HG02981 (cell line): Measurements from ENCODE around the gene NAA40.

Experiments used
- ATAC-seq: cut with Tn5 transposase; IDR thresholded peaks from one replicate; pipeline ENCODE4 v1.9.1; 2021; ENCODE audit warnings: mild to moderate bottlenecking, moderate library complexity; ENCODE audit not compliant: unreplicated experiment

NAA40 gene

DNA sequence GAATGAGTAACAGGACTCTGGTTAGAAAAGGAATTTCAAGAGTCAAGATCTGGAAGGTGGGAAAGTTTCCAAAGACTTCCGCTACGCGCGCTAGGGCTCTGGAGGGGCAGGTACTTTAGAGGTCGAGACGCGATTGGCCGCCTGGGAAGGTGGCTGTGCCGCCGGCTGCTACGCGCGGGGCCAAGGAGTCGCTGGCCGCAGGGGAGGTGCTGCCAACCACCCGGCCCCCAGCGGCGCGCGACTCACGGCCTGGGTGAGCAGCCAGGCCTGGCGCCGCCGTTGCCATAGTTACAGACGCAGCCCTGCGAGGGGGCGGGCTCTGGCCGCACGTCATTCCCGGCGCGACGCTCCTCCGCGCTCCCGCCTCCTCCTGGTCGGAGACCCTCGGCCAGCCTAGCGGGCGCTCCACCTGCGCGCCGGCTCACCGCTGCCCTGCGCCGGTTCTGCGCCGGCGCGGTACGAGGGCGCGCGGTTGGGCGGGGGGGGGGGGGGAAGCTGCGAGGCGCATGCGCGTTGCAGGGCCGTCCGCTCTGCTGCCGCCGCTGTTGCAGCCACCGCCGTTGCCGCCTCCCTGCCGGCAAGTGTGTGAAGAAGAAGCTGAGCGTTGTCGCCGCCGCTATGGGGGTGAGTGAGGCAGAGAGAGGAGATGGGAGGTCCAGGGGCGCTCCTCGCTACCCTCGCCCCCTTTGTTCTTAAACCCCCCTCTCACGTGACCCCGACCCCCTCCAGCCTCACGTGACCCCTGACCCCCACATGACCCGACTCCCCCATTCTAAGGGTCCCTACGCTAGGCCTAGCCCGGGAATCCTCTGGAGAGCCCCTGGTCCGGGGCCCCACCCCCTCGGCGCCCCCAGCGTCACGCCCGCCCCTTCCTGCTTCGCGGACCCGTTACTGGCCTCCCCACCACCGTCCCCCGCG lies at the start of gene NAA40:
Gene NAA40 (plus strand): TSS at position 524 of the 918 bp plus-strand sequence. CDS start 95 bp downstream, at position 619.
- peak; percentile 89 for ATAC-seq

DNA sequence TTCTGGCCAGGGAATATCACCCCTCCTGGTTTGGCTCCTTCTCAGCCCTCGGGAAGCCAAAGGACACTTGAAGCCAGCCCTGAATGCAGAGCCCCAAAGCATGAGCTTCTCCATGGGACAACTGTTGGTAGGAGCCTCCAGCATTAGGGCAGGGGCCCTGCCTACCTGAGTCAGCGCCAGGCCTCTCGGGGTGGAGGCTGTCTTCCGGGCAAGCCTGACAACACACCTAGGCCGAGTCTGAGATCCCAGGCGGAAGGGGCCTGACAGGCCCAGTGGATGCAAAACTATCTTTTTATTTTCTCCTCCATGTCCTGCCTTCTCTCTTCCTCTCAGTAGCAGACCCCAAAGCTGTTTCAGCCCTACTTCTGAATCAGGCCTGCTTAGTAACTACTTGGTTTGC lies 49.5 kb upstream of the NAA40 start:
- no peak for ATAC-seq

DNA sequence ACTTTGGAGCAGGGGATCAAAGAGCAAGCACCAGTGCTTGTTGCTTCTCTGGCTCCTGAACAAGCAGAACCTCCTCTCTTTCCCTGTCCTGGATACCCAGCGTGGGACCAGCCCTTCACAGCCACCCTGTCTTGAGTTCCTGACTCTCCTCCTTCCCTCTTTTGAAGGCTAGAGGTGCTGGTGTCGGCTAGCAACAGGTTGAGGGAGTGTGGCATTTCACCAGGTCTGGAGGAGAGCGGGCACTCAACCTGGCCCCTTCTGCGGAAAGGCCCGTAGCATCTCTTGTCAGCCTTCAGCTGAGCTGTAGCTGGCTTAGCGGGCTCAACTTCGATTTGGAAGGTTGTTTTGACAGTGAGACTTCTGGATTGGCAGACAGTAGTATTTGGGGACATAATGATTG lies 48.4 kb upstream of the NAA40 start:
- no peak for ATAC-seq

DNA sequence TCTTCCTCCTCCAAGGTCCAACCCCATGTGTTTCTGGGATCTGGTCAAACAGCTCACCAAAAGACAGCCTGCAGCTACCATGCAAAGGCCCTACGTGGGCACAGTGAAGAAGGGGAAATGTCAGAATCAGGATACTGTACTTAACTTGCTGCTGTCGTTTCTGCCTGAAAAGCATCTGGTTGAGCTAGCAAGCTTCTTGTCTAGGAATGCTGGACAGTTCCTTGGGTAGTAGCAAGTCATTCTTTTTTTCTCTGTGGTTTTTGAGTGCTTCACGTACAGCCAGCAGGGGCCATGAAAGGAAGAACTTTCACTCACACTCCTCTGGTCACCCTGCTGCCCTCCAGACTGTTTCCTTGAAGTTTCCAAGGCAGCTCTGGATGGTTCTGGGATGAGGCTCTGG lies 46.6 kb upstream of the NAA40 start:
- no peak for ATAC-seq

DNA sequence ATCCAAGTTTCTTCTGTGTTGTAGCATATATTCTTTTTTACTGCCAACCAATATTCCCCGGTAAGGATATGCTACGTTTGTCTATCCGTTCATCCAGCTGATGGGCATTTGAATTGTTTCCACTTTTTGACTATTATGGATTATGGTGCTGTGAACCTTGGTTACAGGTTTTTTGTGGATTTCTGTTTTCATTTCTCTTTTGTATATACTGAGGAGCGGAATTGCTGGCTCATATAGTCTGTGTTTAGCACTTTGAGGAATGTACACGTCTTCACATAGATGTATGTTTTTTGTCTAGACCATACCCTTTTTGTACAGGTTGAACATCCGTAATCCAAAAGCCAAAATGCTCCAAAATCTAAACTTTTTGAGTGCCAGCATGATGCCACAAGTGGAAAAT lies 45.4 kb upstream of the NAA40 start:
- ATAC-seq = no peak

DNA sequence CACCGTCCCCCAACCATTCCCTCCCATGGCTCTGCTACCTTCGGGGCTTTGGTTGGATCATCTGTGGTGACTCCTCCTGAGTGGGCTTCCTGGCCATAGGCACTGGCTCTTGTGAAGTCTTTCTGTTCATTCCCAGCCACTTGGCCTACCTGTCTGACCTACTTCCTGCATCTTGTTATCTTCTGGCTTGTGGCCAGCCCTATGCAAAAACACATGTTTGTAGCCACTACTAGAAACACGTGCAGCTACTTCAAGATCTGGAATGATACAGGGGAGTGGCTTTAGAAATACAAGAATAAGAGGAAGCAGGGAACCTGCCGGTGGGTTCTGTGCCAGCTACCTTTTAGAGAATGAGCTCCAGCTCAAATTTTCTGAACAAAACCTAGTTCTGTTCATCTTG lies 42.7 kb upstream of the NAA40 start:
- ATAC-seq = no peak

DNA sequence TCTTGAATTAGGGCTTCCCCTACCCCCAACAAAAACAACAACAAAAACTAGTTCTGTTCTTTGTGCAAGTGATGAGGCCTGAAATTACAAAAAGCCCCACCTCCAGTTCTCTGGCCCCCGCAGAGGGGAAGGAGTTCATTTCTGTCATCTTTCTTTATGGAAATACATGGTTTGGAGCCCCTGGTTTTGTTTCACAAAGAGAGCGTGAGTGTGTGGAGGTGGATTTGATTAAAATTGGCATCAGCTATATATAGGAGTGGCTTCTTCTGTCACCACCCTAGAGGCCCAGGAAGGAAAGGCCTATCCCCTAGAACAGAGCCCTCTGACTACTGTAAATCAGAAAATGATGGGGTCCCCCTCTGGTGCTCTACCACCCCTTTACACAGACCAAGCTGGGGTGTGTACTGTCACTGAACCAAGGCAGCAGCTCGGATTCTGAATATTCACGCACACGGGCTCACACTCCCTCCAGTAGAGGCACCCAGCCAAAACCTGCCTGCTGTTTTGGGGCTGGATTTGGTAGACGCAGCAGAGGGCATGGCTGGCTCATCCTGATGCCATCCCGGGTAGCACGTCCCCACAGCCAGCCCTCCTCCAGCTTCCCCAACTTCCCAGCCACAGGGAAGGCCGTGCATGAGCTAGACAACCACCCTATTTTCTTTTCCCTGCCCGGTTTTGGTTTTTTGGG lies 41.2 kb upstream of the NAA40 start:
- ATAC-seq = no peak

DNA sequence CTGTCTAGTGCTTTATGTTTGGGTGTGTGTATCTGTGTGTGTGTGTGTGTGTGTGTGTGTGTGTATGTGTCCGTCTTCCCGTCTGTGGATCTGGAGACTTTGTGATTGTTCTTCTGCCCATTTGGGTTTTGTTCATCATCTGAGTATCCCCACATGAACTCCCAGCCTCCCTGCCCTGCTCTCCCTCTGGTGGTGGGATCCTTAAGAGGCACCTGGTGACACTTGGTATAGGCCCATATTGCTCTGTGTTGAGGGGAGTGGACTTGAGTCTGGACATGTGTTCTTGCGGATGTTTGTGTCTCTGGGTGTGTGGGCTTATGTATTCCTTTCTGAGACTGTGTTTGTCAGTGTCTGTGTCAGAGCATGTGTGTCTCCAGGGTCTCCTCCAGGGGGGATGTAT lies 37.1 kb upstream of the NAA40 start:
- ATAC-seq = no peak

DNA sequence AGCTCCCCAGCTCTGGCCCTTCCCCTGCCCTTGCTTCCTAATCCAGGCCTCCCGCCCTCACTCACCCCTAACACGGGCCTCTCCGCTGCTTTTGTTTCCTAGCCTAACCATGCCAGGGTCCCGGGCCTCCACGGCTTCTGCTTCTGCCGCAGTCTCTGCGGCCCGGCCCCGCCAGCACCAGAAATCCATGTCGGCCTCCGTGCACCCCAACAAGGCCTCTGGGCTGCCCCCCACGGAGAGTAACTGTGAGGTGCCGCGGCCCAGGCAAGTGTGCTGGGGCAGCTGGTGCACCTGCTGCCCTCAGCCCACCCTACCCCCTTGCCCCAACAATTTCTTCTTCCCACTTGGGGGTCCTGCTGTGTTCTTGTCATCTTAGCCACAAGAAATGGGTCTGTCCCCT lies 34.9 kb upstream of the NAA40 start:
- no peak for ATAC-seq

DNA sequence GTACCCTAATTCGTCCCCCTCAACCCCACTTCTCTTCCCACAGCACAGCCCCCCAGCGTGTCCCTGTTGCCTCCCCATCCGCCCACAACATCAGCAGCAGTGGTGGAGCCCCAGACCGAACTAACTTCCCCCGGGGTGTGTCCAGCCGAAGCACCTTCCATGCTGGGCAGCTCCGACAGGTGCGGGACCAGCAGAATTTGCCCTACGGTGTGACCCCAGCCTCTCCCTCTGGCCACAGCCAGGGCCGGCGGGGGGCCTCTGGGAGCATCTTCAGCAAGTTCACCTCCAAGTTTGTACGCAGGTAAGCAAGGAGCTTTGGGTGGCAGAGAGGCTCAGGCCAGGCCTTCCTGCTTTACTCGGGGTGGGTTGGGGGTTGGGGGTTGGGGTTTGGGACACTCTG lies 34.1 kb upstream of the NAA40 start:
- no peak for ATAC-seq

DNA sequence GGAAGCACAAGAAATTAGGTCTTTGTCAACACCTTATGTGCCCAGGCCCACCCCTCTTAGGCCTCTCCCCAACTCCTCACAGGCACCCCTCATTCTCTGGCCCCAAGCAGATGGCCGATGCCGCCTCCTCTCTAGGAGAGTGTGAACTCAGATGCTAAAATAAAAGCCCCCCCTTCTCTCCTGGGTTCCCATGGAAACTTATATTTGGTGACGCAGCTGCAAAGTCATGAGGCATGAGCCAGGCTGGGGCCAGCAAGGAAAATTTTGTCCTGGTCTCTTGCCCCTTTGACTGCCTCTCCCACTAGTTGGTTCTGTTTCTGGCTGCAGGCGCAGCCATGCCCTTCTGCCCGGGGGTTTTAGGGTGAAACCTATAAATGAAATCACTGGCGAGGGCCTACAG lies 33.6 kb upstream of the NAA40 start:
- no peak for ATAC-seq

DNA sequence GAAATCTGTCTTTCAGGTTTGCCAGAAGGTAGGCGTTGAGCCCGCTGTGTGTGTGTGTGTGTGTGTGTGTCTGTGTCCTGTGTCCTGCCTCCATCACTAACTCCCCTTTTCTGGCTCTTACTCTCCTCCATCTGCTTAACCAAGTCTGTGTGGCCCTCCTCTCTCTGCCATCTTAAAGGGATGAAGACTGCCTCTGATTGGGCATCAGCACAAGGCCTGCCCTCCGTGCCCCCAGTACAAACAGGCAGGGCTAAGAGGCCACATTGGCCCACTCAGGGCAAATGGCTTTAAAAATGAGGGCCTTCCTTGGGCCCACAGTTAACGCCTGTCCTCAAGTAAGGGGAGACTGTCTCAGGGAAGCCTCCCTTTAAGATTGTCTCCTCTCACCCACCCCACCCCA lies 32.7 kb upstream of the NAA40 start:
- ATAC-seq = no peak

DNA sequence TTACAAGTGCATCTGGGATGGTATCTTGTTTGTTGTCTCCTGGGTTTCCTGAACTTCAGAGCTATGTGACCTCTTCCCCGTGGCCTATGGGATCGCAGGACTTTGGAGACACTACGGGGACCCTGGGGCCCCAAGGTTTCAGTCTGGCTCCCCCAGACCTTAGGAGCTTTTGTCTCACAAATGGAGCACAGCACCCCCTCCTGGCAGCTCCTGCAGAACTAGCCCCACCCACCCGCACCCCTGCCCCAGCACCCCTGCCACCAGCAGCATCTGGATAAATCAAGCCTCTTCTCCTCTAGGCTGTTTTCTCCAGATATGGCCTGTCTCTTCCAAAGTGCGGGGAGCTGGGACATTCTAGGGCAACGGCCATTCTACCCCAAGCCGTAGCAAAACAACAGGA lies 32.2 kb upstream of the NAA40 start:
- no peak for ATAC-seq

DNA sequence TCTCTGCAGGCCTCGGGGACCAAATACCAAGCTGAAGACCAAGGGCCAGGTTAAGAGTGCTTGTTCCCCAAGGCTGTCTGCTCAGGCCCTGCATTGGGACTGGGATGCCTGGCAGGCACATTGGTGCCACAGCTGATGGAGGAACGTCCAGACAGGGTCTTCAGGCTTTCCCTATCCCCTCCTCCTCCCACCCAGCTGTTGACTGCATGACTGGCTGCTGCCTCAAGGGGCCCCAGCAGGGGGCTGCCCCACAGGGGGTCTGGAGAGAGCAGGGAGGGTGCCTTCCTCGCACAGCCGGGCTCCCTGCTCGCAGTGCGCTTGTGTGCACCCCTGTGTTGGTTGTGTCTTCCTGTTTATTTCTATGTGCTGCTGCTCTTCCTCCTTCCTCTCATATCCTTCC lies 31.7 kb upstream of the NAA40 start:
- no peak for ATAC-seq

DNA sequence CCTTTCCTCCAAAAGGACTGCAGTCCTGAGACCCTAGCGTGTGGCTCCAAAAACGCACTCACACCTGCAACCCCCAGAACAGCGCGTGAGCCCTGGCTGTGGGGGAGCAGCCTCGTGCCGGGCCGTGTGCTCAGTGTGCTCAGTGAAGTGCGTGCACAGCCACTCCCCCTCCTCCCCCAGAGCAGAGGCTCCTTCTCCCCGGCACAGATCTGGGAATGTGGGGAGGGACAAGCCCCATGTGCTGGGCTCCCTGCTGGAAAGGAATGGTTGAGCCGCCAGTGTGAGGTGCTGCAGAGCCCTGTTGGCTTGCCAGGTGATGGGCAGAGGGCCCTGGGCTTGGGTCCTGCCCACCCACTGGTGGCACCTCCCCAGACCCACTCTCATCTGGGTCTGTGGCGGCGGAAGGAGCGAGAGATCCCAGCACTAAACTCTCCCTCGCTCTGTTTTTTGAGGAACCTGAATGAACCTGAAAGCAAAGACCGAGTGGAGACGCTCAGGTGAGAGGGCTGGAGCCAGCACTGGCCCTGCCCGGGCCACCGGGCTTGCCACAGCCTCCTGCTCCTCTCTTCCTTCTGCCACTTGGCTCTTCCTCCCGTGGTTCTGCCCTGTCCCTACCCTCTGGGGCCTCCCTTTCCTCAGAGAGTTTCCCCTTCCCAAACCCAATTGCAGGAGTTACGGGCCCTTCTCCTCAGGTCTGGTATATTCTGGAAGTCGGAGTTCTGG lies 30.8 kb upstream of the NAA40 start:
- ATAC-seq = no peak

DNA sequence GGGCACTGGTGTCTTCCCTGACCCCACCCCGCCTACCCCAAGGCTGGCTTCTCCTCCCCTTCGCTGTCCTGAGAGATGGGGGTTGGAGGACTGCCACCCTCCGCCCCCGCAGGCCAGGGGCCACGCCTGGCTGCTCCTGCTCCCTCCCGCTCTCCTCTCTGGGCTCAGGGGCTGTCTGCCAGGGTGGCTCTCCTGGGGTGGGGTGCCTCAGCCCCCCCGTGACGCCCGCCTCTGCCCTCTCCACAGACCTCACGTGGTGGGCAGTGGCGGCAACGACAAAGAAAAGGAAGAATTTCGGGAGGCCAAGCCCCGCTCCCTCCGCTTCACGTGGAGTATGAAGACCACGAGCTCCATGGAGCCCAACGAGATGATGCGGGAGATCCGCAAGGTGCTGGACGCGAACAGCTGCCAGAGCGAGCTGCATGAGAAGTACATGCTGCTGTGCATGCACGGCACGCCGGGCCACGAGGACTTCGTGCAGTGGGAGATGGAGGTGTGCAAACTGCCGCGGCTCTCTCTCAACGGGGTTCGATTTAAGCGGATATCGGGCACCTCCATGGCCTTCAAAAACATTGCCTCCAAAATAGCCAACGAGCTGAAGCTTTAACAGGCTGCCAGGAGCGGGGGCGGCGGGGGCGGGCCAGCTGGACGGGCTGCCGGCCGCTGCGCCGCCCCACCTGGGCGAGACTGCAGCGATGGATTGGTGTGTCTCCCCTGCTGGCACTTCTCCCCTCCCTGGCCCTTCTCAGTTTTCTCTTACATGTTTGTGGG lies 30.0 kb upstream of the NAA40 start:
- ATAC-seq = no peak

DNA sequence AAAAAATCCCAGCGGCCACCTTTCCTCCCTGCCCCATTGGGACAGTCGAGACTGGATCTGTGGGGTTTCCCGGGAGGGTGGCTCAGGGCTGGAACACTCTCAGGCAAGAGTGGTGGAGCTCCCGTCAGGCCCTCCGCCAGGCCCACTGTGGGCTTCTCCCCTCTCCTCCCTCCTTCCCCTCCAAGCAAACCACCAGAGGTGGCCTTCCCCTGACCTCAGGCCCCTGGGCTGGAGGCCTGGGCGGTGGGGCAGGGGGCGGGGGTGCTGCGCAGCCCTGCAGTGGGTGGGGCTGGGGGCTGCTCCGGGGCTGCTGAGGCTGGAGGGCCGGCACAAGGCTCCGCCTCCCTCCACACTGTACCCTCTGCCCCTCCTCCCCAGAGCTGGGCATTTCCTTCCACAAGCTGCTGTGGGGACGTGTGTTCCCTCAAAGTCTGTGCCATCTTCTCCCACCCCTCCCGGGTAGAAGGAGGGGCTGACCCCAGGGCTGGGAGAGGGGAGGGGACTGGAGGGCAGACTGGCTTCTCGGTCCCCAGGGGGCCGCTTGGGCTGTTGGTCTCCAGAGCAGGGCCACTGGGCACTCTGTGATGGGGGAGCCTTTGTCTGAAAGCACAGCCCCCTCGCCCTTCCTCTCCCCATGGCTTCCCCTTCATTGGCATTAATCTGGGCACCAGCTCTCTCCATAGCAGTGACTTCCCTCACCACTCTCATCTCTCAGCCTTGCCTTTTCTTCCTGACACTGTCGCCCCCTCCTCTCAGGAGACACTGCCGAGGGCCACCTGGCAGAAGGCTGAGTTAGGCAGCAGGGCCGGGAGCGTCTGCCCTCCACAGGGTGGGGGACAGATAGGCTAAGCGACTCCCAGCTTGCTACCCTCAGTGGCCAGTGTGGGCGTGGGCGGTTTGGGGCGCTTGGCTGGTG lies 29.0 kb upstream of the NAA40 start:
- no peak for ATAC-seq

DNA sequence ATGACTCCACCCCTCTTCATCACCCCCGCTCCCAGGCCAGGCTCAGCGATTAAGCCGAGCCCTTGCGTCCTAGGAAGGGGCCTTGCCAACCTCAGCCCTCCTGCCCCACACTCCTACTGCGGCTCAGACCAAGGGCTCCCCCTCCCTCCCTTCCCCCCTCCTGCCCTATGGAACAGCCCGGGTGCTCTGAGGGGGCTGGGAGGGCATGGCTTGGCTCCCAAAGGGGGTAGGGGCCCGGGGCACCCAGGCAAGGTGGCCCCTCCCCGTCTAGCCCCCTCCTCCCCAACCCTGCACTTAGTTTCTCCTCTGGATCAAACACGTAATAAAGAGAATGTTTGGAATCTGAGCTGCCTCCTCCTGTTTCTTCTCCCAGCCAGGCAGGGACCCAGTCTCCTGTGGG lies 28.1 kb upstream of the NAA40 start:
- no peak for ATAC-seq

DNA sequence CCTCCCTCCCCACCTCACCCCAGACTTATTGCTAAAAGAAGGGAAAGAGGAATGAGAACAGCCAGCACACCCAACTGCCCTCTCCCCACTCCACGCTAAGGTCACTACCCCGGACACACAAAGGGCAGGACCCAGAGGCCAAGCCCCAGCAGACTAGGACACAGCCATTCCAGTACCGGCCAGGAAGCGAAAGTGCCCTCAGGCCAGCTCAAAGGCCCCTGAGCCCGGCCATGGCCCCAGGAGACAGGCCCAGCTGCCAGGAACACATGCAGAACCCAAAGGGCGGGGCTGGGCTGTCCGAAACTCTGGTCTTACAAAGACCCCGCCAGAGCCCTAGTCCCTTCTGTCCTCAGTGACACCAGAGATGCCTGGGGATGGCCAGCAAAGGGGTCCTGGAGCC lies 27.4 kb upstream of the NAA40 start:
- no peak for ATAC-seq

DNA sequence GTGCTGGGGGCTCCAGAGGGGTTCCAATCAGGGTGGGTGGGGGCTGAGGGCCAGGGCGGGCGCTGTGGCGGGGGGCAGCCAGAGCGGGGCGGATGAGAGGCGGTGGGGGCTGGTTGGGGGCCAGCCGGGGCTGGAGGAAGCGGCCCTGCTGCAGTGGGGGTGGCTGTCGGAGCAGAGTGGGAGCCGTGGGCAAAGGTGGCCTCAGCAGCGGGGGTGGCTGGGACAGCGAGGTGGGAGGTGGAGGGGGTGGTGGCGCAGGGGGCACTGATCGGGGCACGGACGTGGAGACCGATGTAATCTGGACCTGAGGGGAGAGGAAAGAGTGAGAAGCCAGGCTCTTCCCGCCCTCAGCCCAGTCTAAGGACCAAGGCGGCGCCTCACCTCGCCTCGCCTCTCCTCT lies 26.9 kb upstream of the NAA40 start:
- no peak for ATAC-seq
